ENCODE data around the gene DMWD.

The DMWD gene

GRCh38 chr19:45791744-45792469 lies 738 bp downstream of the DMWD start:
- Histone ChIP-seq H3K4me1 (ENCODE audit: control insufficient read depth, insufficient read depth, low read length) (peaks cover 10% of the 10 kb centered on the region), H3K27me3 (ENCODE audit: control insufficient read depth, insufficient read depth, low read length) (no peaks in the 10 kb centered on the region), H3K27ac (ENCODE audit: low read depth, low read length) (peak overlapping the region; percentile 69), H3K36me3 (ENCODE audit: control insufficient read depth, insufficient read depth, low read length) (peaks cover 17% of the 10 kb centered on the region), H3K4me3 (ENCODE audit: low read length) (peak overlapping the region; percentile 81), H3K9ac (ENCODE audit: low read length) (peak overlapping the region; percentile 74)

GRCh38 chr19:45790942-45791341 lies 1.7 kb downstream of the DMWD start:
- H3K4me3 ChIP-seq (ENCODE audit: low read length) = peak overlapping the region; percentile 81

GRCh38 chr19:45789035-45789786 lies 3.4 kb downstream of the DMWD start:
- Histone ChIP-seq H3K27ac (ENCODE audit: low read depth, low read length) (no peak overlapping the region), H3K9ac (ENCODE audit: low read length) (no peak overlapping the region), H3K36me3 (ENCODE audit: control insufficient read depth, insufficient read depth, low read length) (peaks cover 29% of the 10 kb centered on the region), H3K4me3 (ENCODE audit: low read length) (no peak overlapping the region), H3K27me3 (ENCODE audit: control insufficient read depth, insufficient read depth, low read length) (no peaks in the 10 kb centered on the region), H3K4me1 (ENCODE audit: control insufficient read depth, insufficient read depth, low read length) (peaks cover 20% of the 10 kb centered on the region)

More at GRCh38 chr19:45790942-45791341, 1.7 kb downstream of the DMWD start:
- H3K4me1 ChIP-seq (ENCODE audit: control insufficient read depth, insufficient read depth, low read length) = peaks cover 10% of the 10 kb centered on the region
- H3K27me3 ChIP-seq (ENCODE audit: control insufficient read depth, insufficient read depth, low read length) = no peaks in the 10 kb centered on the region
- no peak overlapping the region for H3K27ac ChIP-seq (ENCODE audit: low read depth, low read length)
- H3K36me3 ChIP-seq (ENCODE audit: control insufficient read depth, insufficient read depth, low read length) = peaks cover 25% of the 10 kb centered on the region
- no peak overlapping the region for H3K9ac ChIP-seq (ENCODE audit: low read length)

GRCh38 chr19:45786533-45786894 lies 6.1 kb downstream of the DMWD start:
- Histone ChIP-seq H3K4me1 (ENCODE audit: control insufficient read depth, insufficient read depth, low read length) (peaks cover 28% of the 10 kb centered on the region), H3K4me3 (ENCODE audit: low read length) (no peak overlapping the region), H3K9ac (ENCODE audit: low read length) (no peak overlapping the region), H3K27me3 (ENCODE audit: control insufficient read depth, insufficient read depth, low read length) (no peaks in the 10 kb centered on the region), H3K27ac (ENCODE audit: low read depth, low read length) (no peak overlapping the region), H3K36me3 (ENCODE audit: control insufficient read depth, insufficient read depth, low read length) (peaks cover 29% of the 10 kb centered on the region)

GRCh38 chr19:45785781-45786532 lies 6.7 kb downstream of the DMWD start:
- H3K36me3 ChIP-seq (ENCODE audit: control insufficient read depth, insufficient read depth, low read length) = peaks cover 28% of the 10 kb centered on the region
- H3K4me1 ChIP-seq (ENCODE audit: control insufficient read depth, insufficient read depth, low read length) = peaks cover 25% of the 10 kb centered on the region
- H3K27ac ChIP-seq (ENCODE audit: low read depth, low read length) = no peak overlapping the region
- no peak overlapping the region for H3K4me3 ChIP-seq (ENCODE audit: low read length)
- no peak overlapping the region for H3K9ac ChIP-seq (ENCODE audit: low read length)
- no peaks in the 10 kb centered on the region for H3K27me3 ChIP-seq (ENCODE audit: control insufficient read depth, insufficient read depth, low read length)

- peaks cover 26% of the 10 kb centered on the region for H3K36me3 ChIP-seq (ENCODE audit: control insufficient read depth, insufficient read depth, low read length)
- no peak overlapping the region for H3K4me3 ChIP-seq (ENCODE audit: low read length)
- H3K27me3 ChIP-seq (ENCODE audit: control insufficient read depth, insufficient read depth, low read length) = no peaks in the 10 kb centered on the region
- peaks cover 27% of the 10 kb centered on the region for H3K4me1 ChIP-seq (ENCODE audit: control insufficient read depth, insufficient read depth, low read length)
- peak overlapping the region; percentile 94 for H3K27ac ChIP-seq (ENCODE audit: low read depth, low read length)
- no peak overlapping the region for H3K9ac ChIP-seq (ENCODE audit: low read length)
These were observed 7.5 kb downstream of the DMWD start for GRCh38 chr19:45785097-45785496.

- Histone ChIP-seq H3K27me3 (ENCODE audit: control insufficient read depth, insufficient read depth, low read length) (no peaks in the 10 kb centered on the region), H3K27ac (ENCODE audit: low read depth, low read length) (peak overlapping the region; percentile 94), H3K36me3 (ENCODE audit: control insufficient read depth, insufficient read depth, low read length) (peaks cover 22% of the 10 kb centered on the region), H3K4me3 (ENCODE audit: low read length) (no peak overlapping the region), H3K9ac (ENCODE audit: low read length) (no peak overlapping the region), H3K4me1 (ENCODE audit: control insufficient read depth, insufficient read depth, low read length) (peaks cover 32% of the 10 kb centered on the region)
These were observed 8.5 kb downstream of the DMWD start for GRCh38 chr19:45784096-45784495.

GRCh38 chr19:45782820-45783785 lies 9.5 kb downstream of the DMWD start:
- Histone ChIP-seq H3K4me1 (ENCODE audit: control insufficient read depth, insufficient read depth, low read length) (peaks cover 32% of the 10 kb centered on the region), H3K36me3 (ENCODE audit: control insufficient read depth, insufficient read depth, low read length) (peaks cover 16% of the 10 kb centered on the region), H3K9ac (ENCODE audit: low read length) (no peak overlapping the region), H3K4me3 (ENCODE audit: low read length) (peak overlapping the region; percentile 61), H3K27me3 (ENCODE audit: control insufficient read depth, insufficient read depth, low read length) (no peaks in the 10 kb centered on the region), H3K27ac (ENCODE audit: low read depth, low read length) (peak overlapping the region; percentile 94)

- H3K27ac ChIP-seq (ENCODE audit: low read depth, low read length) = peak within 1 kb of the TSS; percentile 94
- no peaks in the 10 kb centered on the region for H3K27me3 ChIP-seq (ENCODE audit: control insufficient read depth, insufficient read depth, low read length)
- H3K9ac ChIP-seq (ENCODE audit: low read length) = peak within 1 kb of the TSS; percentile 40
- peak within 1 kb of the TSS; percentile 84 for H3K4me3 ChIP-seq (ENCODE audit: low read length)
- peaks cover 32% of the 10 kb centered on the region for H3K4me1 ChIP-seq (ENCODE audit: control insufficient read depth, insufficient read depth, low read length)
- peaks cover 22% of the 10 kb centered on the region for H3K36me3 ChIP-seq (ENCODE audit: control insufficient read depth, insufficient read depth, low read length)
These were observed 10.4 kb downstream of the DMWD start, which contains the start of gene DMPK for GRCh38 chr19:45782162-45782691. Gene DMPK, minus strand, starts transcription at chr19:45782490. Its CDS starts 138 bp downstream, at chr19:45782352.

- H3K36me3 ChIP-seq (ENCODE audit: control insufficient read depth, insufficient read depth, low read length) = peaks cover 22% of the 10 kb centered on the region
- H3K4me3 ChIP-seq (ENCODE audit: low read length) = peak overlapping the region; percentile 84
- H3K27ac ChIP-seq (ENCODE audit: low read depth, low read length) = peak overlapping the region; percentile 94
- peaks cover 32% of the 10 kb centered on the region for H3K4me1 ChIP-seq (ENCODE audit: control insufficient read depth, insufficient read depth, low read length)
- peak overlapping the region; percentile 40 for H3K9ac ChIP-seq (ENCODE audit: low read length)
- no peaks in the 10 kb centered on the region for H3K27me3 ChIP-seq (ENCODE audit: control insufficient read depth, insufficient read depth, low read length)
These were observed 11.2 kb downstream of the DMWD start for GRCh38 chr19:45781214-45782161.

Measured in rectal smooth muscle tissue (tissue), 1 donor.